IPS DF 19.7 (cell line): Measurements from ENCODE around the gene CACNA1I.

Experiments
- DNase-seq: peaks from one replicate; pipeline ENCODE4 v3.0.0-alpha.2; 2013; ENCODE audit warnings: low read depth, low spot score

Gene CACNA1I

GRCh38 chr22:39623603-39624500, 53.3 kb downstream of the CACNA1I start:
- no peak for DNase-seq

DNA sequence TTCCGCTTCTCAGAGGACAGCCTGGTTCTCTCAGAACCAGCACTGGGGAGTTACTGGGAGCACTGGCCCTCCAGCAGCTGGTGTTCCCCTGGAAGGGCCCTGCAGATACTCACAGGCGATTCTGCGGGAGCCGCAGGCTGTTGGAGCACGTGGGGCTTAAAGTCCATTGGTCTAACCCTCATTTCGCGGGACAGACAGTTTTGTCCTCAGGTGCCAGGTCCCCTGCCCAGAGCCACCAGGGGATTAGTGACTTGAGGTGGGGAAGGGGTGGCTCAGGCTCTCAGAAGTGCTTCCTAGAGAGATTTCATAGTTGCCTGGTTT, 53.9 kb downstream of the CACNA1I start:
- DNase-seq, result no peak

DNA sequence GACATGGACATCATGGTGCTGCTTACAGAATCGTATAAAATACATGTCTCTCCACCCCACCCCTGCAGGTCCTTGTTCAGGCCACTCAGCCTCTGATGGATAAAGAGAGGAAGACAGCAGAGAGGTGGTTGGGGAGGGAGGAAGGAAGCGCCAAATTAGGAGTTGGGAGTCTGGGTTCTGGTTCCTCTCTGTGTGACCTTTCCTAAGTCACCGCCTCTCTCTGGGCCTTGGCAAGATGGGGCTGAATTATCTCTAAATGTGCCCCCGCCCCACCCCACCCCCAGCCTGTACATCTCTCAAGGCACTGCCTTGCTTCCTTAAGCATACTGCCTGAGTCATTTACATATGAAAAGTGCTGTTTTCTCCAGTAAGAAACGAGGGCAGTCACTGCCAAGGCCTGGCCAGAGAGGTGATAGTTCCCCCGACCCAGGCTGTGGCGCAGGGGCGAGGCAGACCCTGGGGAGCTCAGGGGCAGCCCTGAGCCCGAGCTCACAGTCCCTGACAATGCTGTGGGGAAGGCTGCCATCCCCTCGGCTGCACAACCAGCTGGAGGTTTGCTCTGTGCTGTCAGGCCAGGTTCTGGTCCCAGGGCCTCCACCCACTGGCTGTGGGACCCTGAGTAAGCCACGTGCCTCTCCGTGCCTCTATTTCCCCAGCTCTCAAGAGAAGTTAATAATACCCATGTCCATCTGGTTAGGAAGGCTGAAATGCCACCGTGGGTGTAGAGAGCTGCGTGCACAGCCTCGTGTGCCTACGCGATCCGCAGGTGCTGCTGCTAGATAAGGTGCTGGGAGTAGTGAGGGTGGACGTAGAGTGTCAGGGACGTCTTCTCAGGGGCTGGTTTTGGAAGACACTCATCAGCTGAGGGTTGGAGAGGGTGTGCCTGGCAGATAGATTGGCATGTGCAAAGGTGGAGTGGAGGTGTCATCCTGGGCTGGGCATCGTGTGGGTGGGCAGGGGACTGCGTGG, 55.3 kb downstream of the CACNA1I start:
- no peak for DNase-seq

DNA sequence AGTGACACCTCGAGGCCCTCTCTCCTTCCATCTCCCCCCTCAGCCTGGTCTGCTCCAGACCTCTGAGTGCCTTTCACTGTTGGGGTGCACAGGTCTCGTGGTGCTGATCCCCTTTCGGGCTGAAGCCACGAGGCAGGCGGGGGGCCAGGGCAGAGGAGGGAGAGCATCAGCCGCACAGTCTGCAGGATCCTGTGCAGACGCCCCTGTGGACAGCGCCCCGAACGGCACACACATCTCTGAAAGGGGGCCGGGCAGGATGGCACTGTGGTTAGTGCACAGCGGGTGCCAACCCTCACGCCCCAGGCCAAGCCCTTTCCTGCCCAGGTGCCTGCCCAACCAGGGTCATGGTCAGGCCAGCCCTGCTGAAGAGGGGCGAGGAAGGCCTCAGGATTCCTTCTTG, 56.7 kb downstream of the CACNA1I start:
- no peak for DNase-seq

DNA sequence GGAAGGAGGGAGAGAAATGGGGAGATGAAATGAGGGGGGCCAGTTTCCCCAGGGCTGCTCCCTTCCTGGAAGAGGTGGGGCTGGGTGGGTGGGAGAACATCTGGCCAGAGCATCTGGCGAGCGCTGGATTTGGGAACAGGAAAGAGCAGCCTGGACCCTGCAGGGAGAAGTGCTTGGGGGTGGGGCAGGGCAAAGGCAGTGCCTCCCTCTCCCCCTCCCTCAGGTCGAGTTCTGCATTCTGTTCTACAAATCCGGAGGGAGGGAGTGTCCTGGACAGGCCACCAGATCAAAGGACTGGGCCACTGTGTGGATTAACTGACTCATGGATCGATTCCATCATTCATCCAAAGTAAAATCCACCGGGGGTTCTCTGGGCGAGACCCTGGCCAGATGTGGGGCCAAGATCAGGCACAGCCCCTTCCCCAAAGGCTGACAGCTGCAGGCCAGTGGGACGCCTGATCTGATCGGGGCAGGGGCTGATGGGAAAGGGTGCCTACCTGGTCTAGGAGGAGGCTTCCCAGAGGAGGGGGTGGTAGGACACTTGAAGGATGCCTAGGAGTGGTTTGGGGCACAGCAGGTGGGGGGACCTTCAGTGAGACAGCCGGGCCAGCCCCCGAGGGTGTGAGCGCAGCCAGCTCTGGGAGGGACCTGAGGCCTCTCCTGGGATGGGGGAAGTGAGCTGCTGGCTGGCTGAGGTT, 57.5 kb downstream of the CACNA1I start:
- no peak for DNase-seq

GRCh38 chr22:39628563-39629080, 58.1 kb downstream of the CACNA1I start:
- DNase-seq, result no peak

DNA sequence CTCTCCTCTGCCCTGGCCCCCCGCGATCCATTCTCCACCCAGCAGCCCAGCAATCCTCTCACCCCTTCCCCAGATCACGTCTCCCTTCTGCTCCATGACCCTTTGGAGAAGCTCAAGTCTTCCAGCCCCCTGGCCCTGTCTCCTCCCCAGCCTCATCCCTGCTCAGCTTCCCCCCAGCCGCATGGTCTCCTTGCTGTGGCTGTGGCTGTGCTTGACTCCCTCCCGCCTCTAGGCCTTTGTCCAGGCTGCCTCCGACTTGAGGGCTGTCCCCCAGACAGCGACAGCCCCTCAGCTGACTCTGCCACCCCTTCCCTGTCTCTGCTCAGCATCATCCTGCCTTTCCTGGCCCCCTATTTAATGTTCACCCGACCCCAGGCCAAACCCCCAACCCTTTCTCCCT, 59.3 kb downstream of the CACNA1I start:
- DNase-seq, result no peak

DNA sequence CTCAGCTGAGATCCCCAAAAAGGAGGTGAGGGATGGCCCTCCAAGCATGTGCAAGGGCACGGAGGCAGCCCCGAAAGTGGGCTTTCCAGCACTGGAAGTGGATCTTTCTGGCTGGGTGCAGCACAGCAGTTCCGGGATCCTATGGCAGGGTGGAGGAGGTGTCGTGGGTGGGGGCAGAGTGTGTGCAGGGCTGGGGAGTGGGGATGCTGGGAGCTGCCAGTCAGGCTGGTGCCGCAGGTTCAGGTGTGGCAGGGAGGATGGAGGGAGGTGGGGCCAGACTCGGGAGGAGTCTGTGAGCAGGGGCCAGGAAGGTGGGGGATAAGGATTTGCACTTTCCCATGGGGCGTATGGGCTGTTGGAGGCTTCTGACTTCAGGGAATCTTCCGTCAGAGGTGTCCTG, 60.2 kb downstream of the CACNA1I start:
- no peak for DNase-seq

DNA sequence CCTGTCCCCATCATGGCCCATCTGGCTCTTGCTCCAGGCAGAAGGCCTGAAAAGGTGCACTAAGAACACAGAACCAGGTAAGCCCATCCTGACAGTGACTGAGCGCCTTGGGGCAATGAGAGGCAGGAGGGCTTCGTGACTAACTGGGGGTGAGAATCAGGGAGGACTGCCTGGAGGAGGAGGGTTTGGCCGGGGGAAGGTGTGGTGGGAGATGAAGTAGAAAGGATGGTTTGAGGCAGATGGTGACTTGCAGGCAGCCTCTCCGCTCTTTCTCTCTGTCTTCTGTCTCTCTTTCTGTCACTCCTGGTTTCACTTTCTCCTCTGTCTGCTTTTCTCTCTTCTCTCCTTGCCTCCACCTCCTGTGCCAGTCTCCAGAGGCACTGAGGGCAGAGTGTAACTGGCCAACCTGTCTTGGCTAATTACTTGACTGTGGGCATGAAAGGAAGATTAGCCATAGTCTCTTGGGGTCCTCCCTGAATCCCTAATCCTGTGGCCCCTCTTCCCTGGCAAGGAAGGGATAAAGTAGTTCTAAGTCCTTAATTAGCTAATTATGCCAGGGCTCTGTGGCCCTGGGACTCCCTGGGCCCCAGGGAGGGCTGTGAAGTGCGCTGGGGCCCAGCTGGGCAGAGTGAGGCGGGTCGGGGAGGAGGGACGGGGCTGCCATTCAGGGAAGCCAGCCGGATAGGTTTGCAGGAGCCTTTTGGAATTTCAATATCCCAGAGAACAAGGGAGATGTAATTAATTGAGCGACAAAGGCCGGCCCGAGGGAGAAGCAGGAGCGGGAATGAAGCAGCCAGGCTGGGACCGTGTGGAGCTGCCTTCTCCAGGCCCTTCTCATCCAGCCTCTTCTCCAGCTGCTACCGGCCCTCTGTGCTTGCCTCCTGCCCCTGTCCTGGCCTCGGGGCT, 61.1 kb downstream of the CACNA1I start:
- DNase-seq, result no peak

DNA sequence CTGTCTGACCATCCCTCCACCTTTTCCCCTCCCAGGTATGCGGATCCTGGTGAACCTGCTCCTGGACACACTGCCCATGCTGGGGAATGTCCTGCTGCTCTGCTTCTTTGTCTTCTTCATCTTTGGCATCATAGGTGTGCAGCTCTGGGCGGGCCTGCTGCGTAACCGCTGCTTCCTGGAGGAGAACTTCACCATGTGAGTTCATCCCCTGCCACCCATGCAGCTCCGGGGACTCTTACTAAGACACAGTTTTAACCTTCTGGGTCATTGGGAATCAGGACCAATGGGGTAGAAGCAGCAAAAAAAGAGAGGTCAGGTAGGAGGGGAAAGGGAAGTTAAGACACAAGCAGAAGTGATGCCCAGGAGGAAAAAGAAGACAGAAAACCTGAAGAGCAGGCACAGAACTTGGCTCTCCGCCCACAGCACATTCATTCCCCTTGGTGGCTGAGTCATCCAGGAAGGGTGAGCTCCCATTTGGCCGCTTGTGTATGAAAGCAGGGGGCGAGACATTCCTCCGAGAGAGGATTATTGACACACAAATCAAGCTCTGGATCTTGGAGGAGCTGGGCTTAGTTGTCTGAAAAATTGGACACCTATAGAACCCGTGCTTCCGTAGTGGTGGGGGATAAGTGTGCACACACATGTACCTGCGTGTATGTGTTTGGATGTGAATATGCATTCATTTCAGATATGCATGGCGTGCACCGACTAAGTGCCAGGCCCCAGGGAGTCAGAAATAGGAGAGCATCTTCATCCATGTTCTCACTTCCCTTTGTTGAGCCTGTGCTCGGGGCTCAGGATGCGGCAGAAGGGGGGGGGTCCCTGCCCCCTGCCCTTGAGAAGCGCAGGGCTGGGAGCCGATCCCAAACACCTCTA, 64.2 kb downstream of the CACNA1I start:
- no peak for DNase-seq

GRCh38 chr22:39635719-39636118, 65.2 kb downstream of the CACNA1I start:
- no peak for DNase-seq

GRCh38 chr22:39638958-39639357, 68.4 kb downstream of the CACNA1I start:
- DNase-seq, result no peak

- no peak for DNase-seq
These were observed 71.2 kb downstream of the CACNA1I start for GRCh38 chr22:39641660-39642310.

DNA sequence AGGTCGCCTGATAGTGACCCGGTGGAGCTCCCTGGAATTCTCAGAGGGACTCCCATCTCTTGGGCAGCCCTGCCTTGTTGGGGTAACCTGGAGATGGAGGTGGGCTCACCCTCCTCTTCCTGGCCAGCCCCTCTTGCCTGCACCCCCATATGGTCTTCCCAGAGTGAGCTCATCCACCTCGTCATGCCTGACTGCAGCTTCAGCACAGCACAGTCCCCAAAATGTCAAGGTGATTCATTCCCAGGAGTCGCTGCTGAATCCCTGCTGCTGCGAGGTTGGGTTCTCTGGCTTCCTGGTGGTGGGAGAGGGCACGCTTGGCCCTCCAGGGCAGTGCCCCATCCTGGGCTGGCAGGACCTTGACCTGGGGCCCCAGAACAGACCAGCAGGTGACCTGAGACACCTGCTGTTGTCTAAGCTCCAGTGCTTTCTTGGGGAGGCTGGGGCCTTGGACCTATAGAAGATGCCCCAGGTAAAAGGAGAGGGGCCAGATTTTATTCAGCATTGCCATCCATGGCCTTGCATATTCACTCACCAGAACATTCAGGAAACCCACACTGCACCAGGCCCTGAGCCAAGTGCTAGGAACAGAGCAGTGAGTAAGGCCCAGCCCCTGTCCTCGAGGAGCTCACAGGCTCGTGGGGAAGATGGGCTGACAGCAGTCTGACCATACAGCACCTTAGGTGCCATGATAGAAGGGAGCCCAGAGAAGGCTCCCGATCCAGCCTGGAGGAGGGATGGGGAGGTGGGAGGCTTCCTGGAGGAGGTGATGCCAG, 72.9 kb downstream of the CACNA1I start:
- no peak for DNase-seq

DNA sequence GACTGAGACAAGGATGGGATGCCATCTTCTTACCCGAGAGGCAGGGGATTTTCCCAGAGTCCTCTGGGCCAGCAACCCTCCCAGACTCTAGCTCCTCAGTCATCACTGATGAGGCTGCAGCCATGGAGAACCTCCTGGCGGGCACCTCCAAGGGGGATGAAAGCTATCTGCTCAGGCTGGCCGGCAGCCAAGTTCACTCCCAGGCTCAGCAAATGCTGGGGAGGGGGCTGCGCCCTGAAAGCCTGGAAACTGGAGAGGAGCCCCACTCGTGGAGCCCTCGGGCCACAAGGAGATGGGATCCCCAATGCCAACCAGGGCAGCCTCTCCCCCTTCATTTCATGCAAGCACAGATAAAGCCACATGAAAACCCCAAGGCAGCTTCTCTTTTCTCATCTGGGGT, 75.0 kb downstream of the CACNA1I start:
- no peak for DNase-seq

DNA sequence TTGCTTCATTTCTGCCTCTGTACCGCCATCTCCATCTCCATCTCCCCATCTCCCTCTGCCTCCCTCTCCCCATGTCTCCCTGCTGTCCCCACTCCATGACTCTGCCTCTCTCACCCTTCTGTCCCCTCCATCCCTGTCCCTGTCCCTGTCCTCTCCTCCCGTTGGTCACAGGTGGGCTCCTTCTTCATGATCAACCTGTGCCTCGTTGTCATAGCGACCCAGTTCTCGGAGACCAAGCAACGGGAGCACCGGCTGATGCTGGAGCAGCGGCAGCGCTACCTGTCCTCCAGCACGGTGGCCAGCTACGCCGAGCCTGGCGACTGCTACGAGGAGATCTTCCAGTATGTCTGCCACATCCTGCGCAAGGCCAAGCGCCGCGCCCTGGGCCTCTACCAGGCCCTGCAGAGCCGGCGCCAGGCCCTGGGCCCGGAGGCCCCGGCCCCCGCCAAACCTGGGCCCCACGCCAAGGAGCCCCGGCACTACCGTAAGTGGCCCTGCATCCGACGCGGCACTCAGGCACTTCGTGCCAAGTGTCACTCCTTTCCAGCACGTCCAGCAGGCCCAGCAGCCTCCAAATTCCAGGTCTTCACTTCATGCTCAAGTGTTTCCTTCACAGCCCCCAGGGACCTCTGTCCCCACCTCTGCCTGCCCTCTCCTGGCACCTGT, 76.0 kb downstream of the CACNA1I start:
- DNase-seq, result no peak

DNA sequence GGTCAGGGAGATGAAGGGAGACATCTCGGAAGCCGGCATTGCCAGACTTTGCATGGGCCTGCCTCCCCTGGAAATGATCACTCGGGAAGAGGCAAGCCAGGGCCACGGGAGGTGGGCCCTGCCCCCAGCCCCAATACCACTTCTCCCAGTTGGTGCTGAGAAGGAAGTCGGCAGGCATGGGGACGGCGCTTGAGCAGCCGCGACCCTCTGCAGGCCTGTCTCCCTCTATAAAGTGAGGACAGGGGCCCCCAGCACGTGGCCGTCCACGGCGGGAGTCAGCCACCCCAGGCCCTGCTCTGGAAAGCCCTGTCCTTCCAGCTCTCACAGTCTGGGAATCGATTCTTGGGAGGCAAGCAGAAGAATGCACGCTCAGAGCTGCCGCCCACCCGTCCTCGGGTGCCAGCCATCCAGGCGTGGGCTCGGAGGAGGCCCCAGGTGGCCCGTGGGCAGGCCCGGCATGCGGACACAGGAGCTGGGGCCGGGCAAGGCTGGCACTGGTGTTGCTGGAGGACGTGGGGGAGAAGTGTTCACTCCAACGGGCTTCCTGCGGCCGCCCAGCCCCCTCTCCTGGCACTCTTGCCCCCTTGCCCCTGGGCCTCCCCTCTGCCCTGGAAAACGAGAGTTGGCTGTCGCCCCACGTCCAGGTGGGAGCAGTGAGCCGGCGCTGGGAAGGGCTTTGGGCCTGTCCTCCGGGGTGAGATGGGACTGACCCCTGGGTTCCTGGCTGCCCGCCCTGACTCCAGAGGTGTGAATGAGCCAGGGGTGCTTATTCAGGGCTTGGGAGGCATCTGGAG, 77.5 kb downstream of the CACNA1I start:
- no peak for DNase-seq
